Measurements from ENCODE around the gene TMEM187.

TMEM187 gene

GRCh38 chrX:154029439-154029838 lies 56.9 kb downstream of the TMEM187 start:
- Histone ChIP-seq H3K4me3 (ENCODE audit: low read depth, low read length) (no peak overlapping the region), H3K9me3 (ENCODE audit: insufficient read depth, low read depth, low read length) (no peaks in the 10 kb centered on the region), H2BK5ac (ENCODE audit: low read depth, low read length, poor library complexity) (no peak overlapping the region), H3K27me3 (ENCODE audit: insufficient read depth, low read length) (no peaks in the 10 kb centered on the region), H3K36me3 (ENCODE audit: control insufficient read depth in 1 of 2, insufficient read depth in 2 of 2, low read length in 2 of 2) (peaks cover 32 to 42% of the 10 kb centered on the region in 2 experiments), H2AFZ (ENCODE audit: insufficient read depth, low read length, poor library complexity) (no peak overlapping the region), H2BK120ac (ENCODE audit: insufficient read depth, low read length, poor library complexity) (no peak overlapping the region), H3K23ac (ENCODE audit: low read length) (no peak overlapping the region), H3K4ac (ENCODE audit: low read depth, low read length) (no peak overlapping the region), H2AK5ac (ENCODE audit: low read length) (no peak overlapping the region), H3K14ac (ENCODE audit: low read length) (no peak overlapping the region), H3K4me1 (ENCODE audit: control insufficient read depth in 1 of 2, insufficient read depth in 2 of 2, low read length in 2 of 2) (no peaks in the 10 kb centered on the region), H4K8ac (ENCODE audit: low read depth, low read length) (no peak overlapping the region), H2BK12ac (ENCODE audit: low read length) (no peak overlapping the region), H3K18ac (ENCODE audit: low read length) (no peak overlapping the region), H4K91ac (ENCODE audit: low read depth, low read length) (no peak overlapping the region), H3K9ac (ENCODE audit: low read length) (no peak overlapping the region), H3K4me2 (ENCODE audit: low read length) (no peak overlapping the region), H3K79me2 (ENCODE audit: control insufficient read depth, insufficient read depth, low read length, poor library complexity) (no peaks in the 10 kb centered on the region), H3K79me1 (ENCODE audit: low read length) (no peaks in the 10 kb centered on the region), H3K27ac (ENCODE audit: low read depth, low read length) (no peak overlapping the region), H4K12ac (ENCODE audit: low read depth, low read length) (no peak overlapping the region)
- WGBS (ENCODE audit: extremely low coverage, insufficient coverage, insufficient read length): no CpG with 5 or more reads among the region's 8 CpGs
- DNase-seq: no peak

- Histone ChIP-seq H3K4me1 (ENCODE audit: control insufficient read depth in 1 of 2, insufficient read depth in 2 of 2, low read length in 2 of 2) (no peaks in the 10 kb centered on the region), H3K36me3 (ENCODE audit: control insufficient read depth in 1 of 2, insufficient read depth in 2 of 2, low read length in 2 of 2) (peaks cover 32 to 42% of the 10 kb centered on the region in 2 experiments), H3K79me1 (ENCODE audit: low read length) (no peaks in the 10 kb centered on the region), H4K12ac (ENCODE audit: low read depth, low read length) (no peak overlapping the region), H3K4ac (ENCODE audit: low read depth, low read length) (no peak overlapping the region), H4K91ac (ENCODE audit: low read depth, low read length) (no peak overlapping the region), H3K79me2 (ENCODE audit: control insufficient read depth, insufficient read depth, low read length, poor library complexity) (no peaks in the 10 kb centered on the region), H3K14ac (ENCODE audit: low read length) (no peak overlapping the region), H3K27me3 (ENCODE audit: insufficient read depth, low read length) (no peaks in the 10 kb centered on the region), H2BK5ac (ENCODE audit: low read depth, low read length, poor library complexity) (no peak overlapping the region), H3K4me3 (ENCODE audit: low read depth, low read length) (no peak overlapping the region), H3K9ac (ENCODE audit: low read length) (no peak overlapping the region), H4K8ac (ENCODE audit: low read depth, low read length) (no peak overlapping the region), H2BK120ac (ENCODE audit: insufficient read depth, low read length, poor library complexity) (no peak overlapping the region), H2BK12ac (ENCODE audit: low read length) (no peak overlapping the region), H3K23ac (ENCODE audit: low read length) (no peak overlapping the region), H3K18ac (ENCODE audit: low read length) (no peak overlapping the region), H3K4me2 (ENCODE audit: low read length) (no peak overlapping the region), H2AFZ (ENCODE audit: insufficient read depth, low read length, poor library complexity) (no peak overlapping the region), H3K9me3 (ENCODE audit: insufficient read depth, low read depth, low read length) (no peaks in the 10 kb centered on the region), H3K27ac (ENCODE audit: low read depth, low read length) (no peak overlapping the region), H2AK5ac (ENCODE audit: low read length) (no peak overlapping the region)
- DNase-seq: no peak
- no CpG with 5 or more reads among the region's 20 CpGs for WGBS (ENCODE audit: extremely low coverage, insufficient coverage, insufficient read length)
Observed at GRCh38 chrX:154030266-154030665, 57.7 kb downstream of the TMEM187 start.

- H3K23ac ChIP-seq (ENCODE audit: low read length): no peak overlapping the region
- no peak overlapping the region for H3K4ac ChIP-seq (ENCODE audit: low read depth, low read length)
- peaks cover 32 to 42% of the 10 kb centered on the region in 2 experiments for H3K36me3 ChIP-seq (ENCODE audit: control insufficient read depth in 1 of 2, insufficient read depth in 2 of 2, low read length in 2 of 2)
- no peak overlapping the region for H3K4me3 ChIP-seq (ENCODE audit: low read depth, low read length)
- WGBS (ENCODE audit: extremely low coverage, insufficient coverage, insufficient read length): no CpG with 5 or more reads among the region's 29 CpGs
- no peak overlapping the region for H3K4me2 ChIP-seq (ENCODE audit: low read length)
- no peaks in the 10 kb centered on the region for H3K79me1 ChIP-seq (ENCODE audit: low read length)
- H3K79me2 ChIP-seq (ENCODE audit: control insufficient read depth, insufficient read depth, low read length, poor library complexity): no peaks in the 10 kb centered on the region
- H3K4me1 ChIP-seq (ENCODE audit: control insufficient read depth in 1 of 2, insufficient read depth in 2 of 2, low read length in 2 of 2): no peaks in the 10 kb centered on the region
- no peak overlapping the region for H2BK120ac ChIP-seq (ENCODE audit: insufficient read depth, low read length, poor library complexity)
- DNase-seq: no peak
- H3K18ac ChIP-seq (ENCODE audit: low read length): no peak overlapping the region
- H2BK5ac ChIP-seq (ENCODE audit: low read depth, low read length, poor library complexity): no peak overlapping the region
- H3K27me3 ChIP-seq (ENCODE audit: insufficient read depth, low read length): no peaks in the 10 kb centered on the region
- H3K9me3 ChIP-seq (ENCODE audit: insufficient read depth, low read depth, low read length): no peaks in the 10 kb centered on the region
- no peak overlapping the region for H2BK12ac ChIP-seq (ENCODE audit: low read length)
- no peak overlapping the region for H4K8ac ChIP-seq (ENCODE audit: low read depth, low read length)
- no peak overlapping the region for H2AFZ ChIP-seq (ENCODE audit: insufficient read depth, low read length, poor library complexity)
- no peak overlapping the region for H2AK5ac ChIP-seq (ENCODE audit: low read length)
- no peak overlapping the region for H3K27ac ChIP-seq (ENCODE audit: low read depth, low read length)
- no peak overlapping the region for H4K91ac ChIP-seq (ENCODE audit: low read depth, low read length)
- no peak overlapping the region for H3K9ac ChIP-seq (ENCODE audit: low read length)
- H3K14ac ChIP-seq (ENCODE audit: low read length): no peak overlapping the region
- H4K12ac ChIP-seq (ENCODE audit: low read depth, low read length): no peak overlapping the region
Observed at GRCh38 chrX:154030715-154031305, 58.3 kb downstream of the TMEM187 start.

GRCh38 chrX:154032160-154032559 lies 59.6 kb downstream of the TMEM187 start:
- Histone ChIP-seq H3K79me2 (ENCODE audit: control insufficient read depth, insufficient read depth, low read length, poor library complexity) (no peaks in the 10 kb centered on the region), H3K27ac (ENCODE audit: low read depth, low read length) (no peak overlapping the region), H2BK120ac (ENCODE audit: insufficient read depth, low read length, poor library complexity) (no peak overlapping the region), H4K91ac (ENCODE audit: low read depth, low read length) (no peak overlapping the region), H3K79me1 (ENCODE audit: low read length) (no peaks in the 10 kb centered on the region), H3K27me3 (ENCODE audit: insufficient read depth, low read length) (no peaks in the 10 kb centered on the region), H2BK12ac (ENCODE audit: low read length) (no peak overlapping the region), H2AFZ (ENCODE audit: insufficient read depth, low read length, poor library complexity) (no peak overlapping the region), H3K4me2 (ENCODE audit: low read length) (no peak overlapping the region), H3K4ac (ENCODE audit: low read depth, low read length) (no peak overlapping the region), H3K14ac (ENCODE audit: low read length) (no peak overlapping the region), H2BK5ac (ENCODE audit: low read depth, low read length, poor library complexity) (no peak overlapping the region), H4K12ac (ENCODE audit: low read depth, low read length) (no peak overlapping the region), H4K8ac (ENCODE audit: low read depth, low read length) (no peak overlapping the region), H2AK5ac (ENCODE audit: low read length) (no peak overlapping the region), H3K4me3 (ENCODE audit: low read depth, low read length) (no peak overlapping the region), H3K9me3 (ENCODE audit: insufficient read depth, low read depth, low read length) (no peaks in the 10 kb centered on the region), H3K18ac (ENCODE audit: low read length) (no peak overlapping the region), H3K36me3 (ENCODE audit: control insufficient read depth in 1 of 2, insufficient read depth in 2 of 2, low read length in 2 of 2) (peaks cover 29 to 41% of the 10 kb centered on the region in 2 experiments), H3K23ac (ENCODE audit: low read length) (no peak overlapping the region), H3K4me1 (ENCODE audit: control insufficient read depth in 1 of 2, insufficient read depth in 2 of 2, low read length in 2 of 2) (no peaks in the 10 kb centered on the region), H3K9ac (ENCODE audit: low read length) (no peak overlapping the region)
- DNase-seq: no peak
- no CpG with 5 or more reads among the region's 11 CpGs for WGBS (ENCODE audit: extremely low coverage, insufficient coverage, insufficient read length)
